ENCODE measurements around the gene UTRN.

The UTRN gene

DNA sequence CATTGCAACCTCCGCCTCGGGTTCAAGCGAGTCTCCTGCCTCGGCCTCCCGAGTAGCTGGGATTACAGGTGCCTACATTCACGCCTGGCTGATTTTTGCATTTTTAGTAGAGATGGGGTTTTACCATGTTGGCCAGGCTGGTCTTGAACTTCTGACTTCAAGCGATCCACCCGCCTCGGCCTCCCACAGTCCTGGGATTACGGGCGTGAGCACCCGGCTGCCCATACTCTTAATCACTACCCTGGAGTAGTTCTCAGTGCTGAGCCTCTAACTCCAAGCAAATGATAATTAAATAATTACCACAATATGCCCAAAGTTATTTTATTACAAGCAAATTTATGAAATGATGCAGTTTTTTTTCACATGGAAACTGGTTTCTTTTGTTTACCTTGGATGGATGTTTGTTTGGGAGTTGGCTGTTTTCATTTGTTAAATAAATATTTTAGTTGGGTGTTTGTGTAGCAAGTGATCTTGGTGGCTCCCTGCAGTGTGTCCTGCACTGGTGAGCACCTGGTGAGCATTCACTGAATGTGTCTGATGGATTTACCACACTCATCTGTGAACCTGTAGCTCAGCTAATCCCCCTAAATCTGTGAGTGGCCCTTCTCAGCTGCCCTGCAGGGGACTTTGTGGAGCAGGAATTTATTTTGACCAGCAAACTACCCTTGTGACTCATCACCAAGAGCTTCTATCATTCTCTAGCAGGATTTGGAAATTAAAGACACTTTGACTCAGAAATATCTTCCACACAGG, 36.9 kb downstream of the UTRN start:
- DNase-seq (ENCODE audit: low spot score) = no peak
- TF ChIP-seq, protein P1, sequence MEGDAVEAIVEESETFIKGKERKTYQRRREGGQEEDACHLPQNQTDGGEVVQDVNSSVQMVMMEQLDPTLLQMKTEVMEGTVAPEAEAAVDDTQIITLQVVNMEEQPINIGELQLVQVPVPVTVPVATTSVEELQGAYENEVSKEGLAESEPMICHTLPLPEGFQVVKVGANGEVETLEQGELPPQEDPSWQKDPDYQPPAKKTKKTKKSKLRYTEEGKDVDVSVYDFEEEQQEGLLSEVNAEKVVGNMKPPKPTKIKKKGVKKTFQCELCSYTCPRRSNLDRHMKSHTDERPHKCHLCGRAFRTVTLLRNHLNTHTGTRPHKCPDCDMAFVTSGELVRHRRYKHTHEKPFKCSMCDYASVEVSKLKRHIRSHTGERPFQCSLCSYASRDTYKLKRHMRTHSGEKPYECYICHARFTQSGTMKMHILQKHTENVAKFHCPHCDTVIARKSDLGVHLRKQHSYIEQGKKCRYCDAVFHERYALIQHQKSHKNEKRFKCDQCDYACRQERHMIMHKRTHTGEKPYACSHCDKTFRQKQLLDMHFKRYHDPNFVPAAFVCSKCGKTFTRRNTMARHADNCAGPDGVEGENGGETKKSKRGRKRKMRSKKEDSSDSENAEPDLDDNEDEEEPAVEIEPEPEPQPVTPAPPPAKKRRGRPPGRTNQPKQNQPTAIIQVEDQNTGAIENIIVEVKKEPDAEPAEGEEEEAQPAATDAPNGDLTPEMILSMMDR (IDR thresholded peaks at IDR 0.05; ENCODE audit: extremely low read depth, insufficient read depth, missing control alignments) = no peak
- in situ Hi-C loops (cut with MboI; ENCODE audit: low pct_unique_long_range_greater_than_20kb, low sequenced_read_pairs, unreplicated experiment) = no loop called here

GRCh38 chr6:144325232-144325631, 40.1 kb downstream of the UTRN start:
- TF ChIP-seq, protein P1 (IDR thresholded peaks at IDR 0.05; ENCODE audit: extremely low read depth, insufficient read depth, missing control alignments) = no peak
- in situ Hi-C loops (cut with MboI; ENCODE audit: low pct_unique_long_range_greater_than_20kb, low sequenced_read_pairs, unreplicated experiment) = no loop called here
- DNase-seq (ENCODE audit: low spot score) = no peak

- TF ChIP-seq, protein P1 (IDR thresholded peaks at IDR 0.05; ENCODE audit: extremely low read depth, insufficient read depth, missing control alignments) = no peak
- DNase-seq (ENCODE audit: low spot score) = no peak
- in situ Hi-C loops (cut with MboI; ENCODE audit: low pct_unique_long_range_greater_than_20kb, low sequenced_read_pairs, unreplicated experiment) = no loop called here
These were observed 41.3 kb downstream of the UTRN start for GRCh38 chr6:144326393-144326792.

- TF ChIP-seq, protein P1 (IDR thresholded peaks at IDR 0.05; ENCODE audit: extremely low read depth, insufficient read depth, missing control alignments) = no peak
- in situ Hi-C loops (cut with MboI; ENCODE audit: low pct_unique_long_range_greater_than_20kb, low sequenced_read_pairs, unreplicated experiment) = no loop called here
- no peak for DNase-seq (ENCODE audit: low spot score)
These were observed 41.9 kb downstream of the UTRN start for GRCh38 chr6:144327081-144327480.

- DNase-seq (ENCODE audit: low spot score) = no peak
- TF ChIP-seq, protein P1 (IDR thresholded peaks at IDR 0.05; ENCODE audit: extremely low read depth, insufficient read depth, missing control alignments) = no peak
- in situ Hi-C loops (cut with MboI; ENCODE audit: low pct_unique_long_range_greater_than_20kb, low sequenced_read_pairs, unreplicated experiment) = no loop called here
These were observed 45.2 kb downstream of the UTRN start for GRCh38 chr6:144330017-144330987.

- in situ Hi-C loops (cut with MboI; ENCODE audit: low pct_unique_long_range_greater_than_20kb, low sequenced_read_pairs, unreplicated experiment) = no loop called here
- TF ChIP-seq, protein P1 (IDR thresholded peaks at IDR 0.05; ENCODE audit: extremely low read depth, insufficient read depth, missing control alignments) = no peak
- DNase-seq (ENCODE audit: low spot score) = no peak
These were observed 46.4 kb downstream of the UTRN start for GRCh38 chr6:144331491-144331969.
